Mesenchymal stem cell (in vitro differentiated cells and primary cell): ENCODE results near the gene FGL2.

Experiments used
- DNase-seq: peaks from one replicate; pipeline ENCODE4 v3.0.0-alpha.2; 2013
- H2AFZ ChIP-seq: one replicate; pipeline ENCODE4 v1.6.1; 2013; ENCODE audit warnings: low read depth, mild to moderate bottlenecking, control low read depth, inconsistent platforms, low read length, moderate library complexity
- H2AK5ac ChIP-seq: 2 replicates; pipeline ENCODE4 v1.6.1; 2013; ENCODE audit warnings: low read length, moderate library complexity, mild to moderate bottlenecking, inconsistent platforms; ENCODE audit not compliant: severe bottlenecking
- H2BK120ac ChIP-seq: one replicate; pipeline ENCODE4 v1.6.1; 2013; ENCODE audit warnings: low read depth, mild to moderate bottlenecking, inconsistent platforms, low read length, moderate library complexity
- H2BK12ac ChIP-seq, 2 experiments: one replicate each; pipeline ENCODE4 v1.6.1; 2013; ENCODE audit warnings: inconsistent platforms in 2 of 2, low read length in 2 of 2, mild to moderate bottlenecking in 2 of 2, moderate library complexity in 2 of 2, control low read depth in 1 of 2
- H2BK15ac ChIP-seq: one replicate; pipeline ENCODE4 v1.6.1; 2013; ENCODE audit warnings: mild to moderate bottlenecking, low read depth, inconsistent platforms; ENCODE audit not compliant: poor library complexity, severe bottlenecking
- H2BK5ac ChIP-seq: 2 replicates; pipeline ENCODE4 v1.6.1; 2013; ENCODE audit warnings: low read depth, mild to moderate bottlenecking, low read length, control low read depth, inconsistent platforms; ENCODE audit not compliant: poor library complexity, severe bottlenecking
- H3K14ac ChIP-seq, 2 experiments: one replicate each; pipeline ENCODE4 v1.6.1; 2013; ENCODE audit warnings: inconsistent platforms in 2 of 2, low read length in 2 of 2, control low read depth in 1 of 2, mild to moderate bottlenecking in 1 of 2, moderate library complexity in 1 of 2
- H3K18ac ChIP-seq, 2 experiments: one replicate each; pipeline ENCODE4 v1.6.1; 2013; ENCODE audit warnings: inconsistent platforms in 2 of 2, low read length in 2 of 2, control low read depth in 1 of 2, low read depth in 1 of 2, mild to moderate bottlenecking in 1 of 2
- H3K23ac ChIP-seq, 2 experiments: one replicate each; pipeline ENCODE4 v1.6.1; 2013; ENCODE audit warnings: inconsistent platforms in 2 of 2, low read length in 2 of 2, mild to moderate bottlenecking in 2 of 2, moderate library complexity in 2 of 2, control low read depth in 1 of 2
- H3K27ac ChIP-seq: 2 replicates; pipeline ENCODE4 v1.5.1; 2013; ENCODE audit warnings: mild to moderate bottlenecking, moderate library complexity, low read length, control low read depth, inconsistent platforms; ENCODE audit not compliant: poor library complexity, severe bottlenecking
- H3K27me3 ChIP-seq, 2 experiments: 2 replicates each; pipeline versions ENCODE4 v1.6.1 to v1.7.0; 2013; ENCODE audit warnings: low read length in 2 of 2, mild to moderate bottlenecking in 2 of 2, moderate library complexity in 2 of 2, control low read depth in 1 of 2, inconsistent platforms in 1 of 2; ENCODE audit not compliant: control insufficient read depth in 1 of 2, insufficient read depth in 1 of 2
- H3K36me3 ChIP-seq, 2 experiments: 2 replicates each; pipeline versions ENCODE4 v1.6.1 to v1.7.0; 2013; ENCODE audit warnings: low read length in 2 of 2, control low read depth in 1 of 2, inconsistent platforms in 1 of 2, low read depth in 1 of 2, mild to moderate bottlenecking in 1 of 2; ENCODE audit not compliant: insufficient read depth in 2 of 2, control insufficient read depth in 1 of 2
- H3K4ac ChIP-seq, 2 experiments: one replicate each; pipeline ENCODE4 v1.6.1; 2013; ENCODE audit warnings: inconsistent platforms in 2 of 2, low read length in 2 of 2, mild to moderate bottlenecking in 2 of 2, moderate library complexity in 2 of 2, control low read depth in 1 of 2, low read depth in 1 of 2
- H3K4me1 ChIP-seq: 2 replicates; pipeline ENCODE4 v1.6.1; 2013; ENCODE audit warnings: low read depth, low read length, control low read depth; ENCODE audit not compliant: control insufficient read depth, insufficient read depth
- H3K4me2 ChIP-seq: 2 replicates; pipeline ENCODE4 v1.6.1; 2013; ENCODE audit warnings: low read length, mild to moderate bottlenecking, inconsistent platforms; ENCODE audit not compliant: poor library complexity, severe bottlenecking
- H3K4me3 ChIP-seq, 2 experiments: 2 replicates each; pipeline versions ENCODE4 v1.5.1 to v1.7.0; 2013; ENCODE audit warnings: low read length in 2 of 2, mild to moderate bottlenecking in 2 of 2, control low read depth in 1 of 2, low read depth in 1 of 2; ENCODE audit not compliant: insufficient read depth in 1 of 2
- H3K79me1 ChIP-seq: replicated peaks from 2 replicates; pipeline ENCODE4 v1.6.1; 2013; ENCODE audit warnings: mild to moderate bottlenecking, control low read depth, low read length, inconsistent platforms; ENCODE audit not compliant: poor library complexity, severe bottlenecking
- H3K9ac ChIP-seq: 2 replicates; pipeline ENCODE4 v1.7.0; 2013; ENCODE audit warnings: mild to moderate bottlenecking, low read length, moderate library complexity
- H3K9me3 ChIP-seq: 2 replicates; pipeline ENCODE4 v1.7.0; 2013; ENCODE audit warnings: mild to moderate bottlenecking, low read length; ENCODE audit not compliant: control insufficient read depth
- H4K8ac ChIP-seq: one replicate; pipeline ENCODE4 v1.6.1; 2013; ENCODE audit warnings: inconsistent platforms, mild to moderate bottlenecking, low read length, moderate library complexity
- H4K91ac ChIP-seq: one replicate; pipeline ENCODE4 v1.6.1; 2013; ENCODE audit warnings: mild to moderate bottlenecking, low read length, inconsistent platforms
- WGBS: methylation state at CpG from one replicate; pipeline ENCODE4 v1.1.7; 2013; ENCODE audit warnings: mixed read lengths; 5-methylcytosine and 5-hydroxymethylcytosine counted together

Gene FGL2

DNA sequence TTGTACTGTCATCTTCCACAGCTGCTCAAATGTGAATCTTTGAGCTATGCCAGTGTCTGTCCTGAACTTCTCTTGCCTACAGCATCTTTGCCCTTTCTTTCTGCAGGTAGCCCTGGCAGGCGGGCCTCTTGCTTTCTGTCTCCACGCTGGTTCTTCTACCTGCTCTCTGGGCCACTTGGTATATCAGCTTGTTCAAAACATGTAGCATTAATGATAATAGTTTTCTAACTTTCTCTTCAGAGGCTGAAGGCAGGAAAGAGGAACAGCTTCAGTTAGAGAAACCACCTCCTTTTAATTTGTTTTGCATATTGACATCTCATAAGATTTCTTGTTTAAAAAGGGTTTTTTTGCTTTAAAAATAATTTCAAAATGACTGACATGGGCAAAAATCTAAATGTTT lies 923 bp upstream of the FGL2 start:
- H2AFZ ChIP-seq = no peak overlapping the region
- DNase-seq = no peak
- no peak overlapping the region for H3K9ac ChIP-seq
- no peak overlapping the region for H4K91ac ChIP-seq
- H3K18ac ChIP-seq = no peak overlapping the region
- WGBS = no CpG with 5 or more reads among the region's 2 CpGs
- no peak overlapping the region for H3K23ac ChIP-seq
- H2AK5ac ChIP-seq = no peak overlapping the region
- no peaks in the 10 kb centered on the region for H3K79me1 ChIP-seq
- H3K27me3 ChIP-seq = no peaks in the 10 kb centered on the region
- H2BK12ac ChIP-seq = no peak overlapping the region
- H2BK15ac ChIP-seq = no peak overlapping the region
- H3K9me3 ChIP-seq = no peaks in the 10 kb centered on the region
- H3K27ac ChIP-seq = no peak overlapping the region
- no peak overlapping the region for H4K8ac ChIP-seq
- no peaks in the 10 kb centered on the region for H3K4me1 ChIP-seq
- H3K36me3 ChIP-seq = no peaks in the 10 kb centered on the region
- H3K4me3 ChIP-seq = no peak overlapping the region
- no peak overlapping the region for H3K4me2 ChIP-seq
- H2BK120ac ChIP-seq = no peak overlapping the region
- no peak overlapping the region for H2BK5ac ChIP-seq
- H3K4ac ChIP-seq = no peak overlapping the region
- H3K14ac ChIP-seq = no peak overlapping the region

DNA sequence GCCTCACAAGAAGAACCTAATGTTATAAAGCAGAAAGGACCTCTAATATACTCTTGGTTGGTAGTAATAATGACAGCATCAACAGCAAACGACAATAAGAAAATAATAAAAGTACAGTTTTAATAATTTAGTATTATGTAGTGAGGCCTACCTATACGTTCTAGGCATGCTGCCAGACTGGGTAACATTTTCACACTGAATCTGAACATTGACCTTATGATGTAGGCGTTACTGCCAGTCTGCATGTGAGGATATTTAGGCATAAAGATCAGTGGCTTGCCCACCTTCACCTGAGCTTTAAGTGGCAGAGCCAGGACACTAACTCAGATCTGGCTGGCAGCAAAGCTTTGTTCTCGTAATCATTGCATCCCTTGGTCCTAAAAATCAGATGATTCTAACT lies 2.5 kb downstream of the FGL2 start:
- Histone ChIP-seq H3K9ac (no peak overlapping the region), H4K8ac (no peak overlapping the region), H3K27me3 (no peaks in the 10 kb centered on the region), H3K36me3 (no peaks in the 10 kb centered on the region), H2AK5ac (no peak overlapping the region), H3K9me3 (no peaks in the 10 kb centered on the region), H3K79me1 (no peaks in the 10 kb centered on the region), H3K4ac (no peak overlapping the region), H2BK15ac (no peak overlapping the region), H3K4me1 (no peaks in the 10 kb centered on the region), H3K14ac (no peak overlapping the region), H3K4me2 (no peak overlapping the region), H3K18ac (no peak overlapping the region), H2BK12ac (no peak overlapping the region), H2BK120ac (no peak overlapping the region), H2AFZ (no peak overlapping the region), H3K27ac (no peak overlapping the region), H4K91ac (no peak overlapping the region), H2BK5ac (no peak overlapping the region), H3K23ac (no peak overlapping the region), H3K4me3 (no peak overlapping the region)
- DNase-seq = no peak
- 94% methylated on average over 3 of the region's 4 CpGs for WGBS

GRCh38 chr7:77188731-77189437 lies 10.7 kb downstream of the FGL2 start:
- no peak overlapping the region for H4K91ac ChIP-seq
- no peak overlapping the region for H4K8ac ChIP-seq
- no peaks in the 10 kb centered on the region for H3K4me1 ChIP-seq
- H2AFZ ChIP-seq = no peak overlapping the region
- no peak for DNase-seq
- 96% methylated on average over 3 of the region's 4 CpGs for WGBS
- H3K4me3 ChIP-seq = no peak overlapping the region
- no peak overlapping the region for H3K9ac ChIP-seq
- H3K9me3 ChIP-seq = no peaks in the 10 kb centered on the region
- H3K4me2 ChIP-seq = no peak overlapping the region
- H2BK120ac ChIP-seq = no peak overlapping the region
- no peak overlapping the region for H2BK12ac ChIP-seq
- H3K23ac ChIP-seq = no peak overlapping the region
- no peak overlapping the region for H3K4ac ChIP-seq
- H3K18ac ChIP-seq = no peak overlapping the region
- H2BK15ac ChIP-seq = no peak overlapping the region
- H3K14ac ChIP-seq = no peak overlapping the region
- no peak overlapping the region for H2BK5ac ChIP-seq
- H3K79me1 ChIP-seq = no peaks in the 10 kb centered on the region
- no peak overlapping the region for H2AK5ac ChIP-seq
- H3K27ac ChIP-seq = no peak overlapping the region
- H3K36me3 ChIP-seq = no peaks in the 10 kb centered on the region
- no peaks in the 10 kb centered on the region for H3K27me3 ChIP-seq

DNA sequence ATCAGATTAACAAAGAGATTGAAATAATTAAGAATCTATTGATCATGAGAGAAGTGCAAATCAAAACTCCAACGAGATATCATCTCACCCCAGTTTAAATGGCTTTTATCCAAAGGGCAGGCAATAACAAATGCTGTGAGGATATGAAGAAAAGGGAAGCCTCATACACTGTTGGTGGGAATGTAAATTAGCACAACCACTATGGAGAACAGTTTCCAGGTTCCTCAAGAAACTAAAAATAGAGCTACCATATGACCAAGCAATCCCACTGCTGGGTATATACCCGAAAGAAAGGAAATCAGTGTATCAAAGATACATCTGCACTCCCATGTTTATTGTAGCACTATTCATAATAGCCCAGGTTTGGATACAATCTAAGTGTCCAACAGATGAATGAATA lies 13.8 kb downstream of the FGL2 start:
- no peak overlapping the region for H2BK15ac ChIP-seq
- H3K79me1 ChIP-seq = no peaks in the 10 kb centered on the region
- H3K23ac ChIP-seq = no peak overlapping the region
- no peak overlapping the region for H2BK120ac ChIP-seq
- no peaks in the 10 kb centered on the region for H3K9me3 ChIP-seq
- H2BK5ac ChIP-seq = no peak overlapping the region
- H2BK12ac ChIP-seq = no peak overlapping the region
- no peaks in the 10 kb centered on the region for H3K4me1 ChIP-seq
- no peak overlapping the region for H3K18ac ChIP-seq
- no peak overlapping the region for H3K9ac ChIP-seq
- H3K14ac ChIP-seq = no peak overlapping the region
- H4K8ac ChIP-seq = no peak overlapping the region
- H4K91ac ChIP-seq = no peak overlapping the region
- H3K27ac ChIP-seq = no peak overlapping the region
- no peak overlapping the region for H2AFZ ChIP-seq
- no peak overlapping the region for H3K4me3 ChIP-seq
- H2AK5ac ChIP-seq = no peak overlapping the region
- WGBS = 100% methylated on average over 1 of the region's 2 CpGs
- H3K4me2 ChIP-seq = no peak overlapping the region
- H3K36me3 ChIP-seq = no peaks in the 10 kb centered on the region
- no peak overlapping the region for H3K4ac ChIP-seq
- H3K27me3 ChIP-seq = no peaks in the 10 kb centered on the region
- DNase-seq = no peak
